SU-DHL-6 (cell line): ENCODE results near the gene CPNE8.

ENCODE experiments used
- CTCF ChIP-seq: fragments of 200-600 bp; sonication (generic); IDR thresholded peaks from one replicate; pipeline ENCODE4 v1.5.1; 2017; ENCODE audit warnings: antibody characterized with exemption, mild to moderate bottlenecking, low read length, moderate library complexity; ENCODE audit not compliant: insufficient read depth, poor library complexity, severe bottlenecking
- EZH2phosphoT487 ChIP-seq: fragments of 200-600 bp; sonication (generic), shearing (Covaris generic); conservative IDR thresholded peaks from 2 replicates; pipeline ENCODE4 v1.6.1; 2018; ENCODE audit warnings: mild to moderate bottlenecking, antibody characterized with exemption, low read length, moderate library complexity, mixed read lengths

GRCh38 chr12:38689195-38689594 is 216.2 kb downstream of the CPNE8 start:
- no peak for TF ChIP-seq CTCF
- TF ChIP-seq EZH2phosphoT487: no peak
